Brain pericyte (primary cell): ENCODE data around the gene CHST11.
"Not testable (repeated sequence)": the region's sequence is repeated elsewhere in the genome, so short reads cannot be mapped to it uniquely, and the experiment has no call there.

ENCODE experiments used
- DNase-seq: peaks from one replicate; pipeline ENCODE4 v3.0.0-alpha.2; 2012; ENCODE audit warnings: low read depth, low spot score

Gene CHST11

GRCh38 chr12:104738776-104739642 lies 282.3 kb downstream of the CHST11 start:
- DNase-seq: no peak

GRCh38 chr12:104740668-104741067 lies 283.9 kb downstream of the CHST11 start:
- no peak for DNase-seq

- DNase-seq: no peak
These were observed 284.3 kb downstream of the CHST11 start for GRCh38 chr12:104741077-104741476.

- DNase-seq: no peak
These were observed 285.0 kb downstream of the CHST11 start for GRCh38 chr12:104741497-104742367.

GRCh38 chr12:104742551-104743201 lies 285.9 kb downstream of the CHST11 start:
- no peak for DNase-seq

- DNase-seq: no peak
These were observed 286.4 kb downstream of the CHST11 start for GRCh38 chr12:104743202-104743580.

- not testable (repeated sequence) for DNase-seq
These were observed 287.2 kb downstream of the CHST11 start for GRCh38 chr12:104743753-104744548.

GRCh38 chr12:104746467-104747088 lies 289.8 kb downstream of the CHST11 start:
- no peak for DNase-seq

- no peak for DNase-seq
These were observed 290.6 kb downstream of the CHST11 start for GRCh38 chr12:104747330-104747729.

GRCh38 chr12:104747955-104748354 lies 291.2 kb downstream of the CHST11 start:
- no peak for DNase-seq

GRCh38 chr12:104748356-104748755 lies 291.6 kb downstream of the CHST11 start:
- no peak for DNase-seq

GRCh38 chr12:104748790-104749189 lies 292.0 kb downstream of the CHST11 start:
- no peak for DNase-seq

GRCh38 chr12:104749545-104749944 lies 292.8 kb downstream of the CHST11 start:
- DNase-seq: no peak

- no peak for DNase-seq
These were observed 293.3 kb downstream of the CHST11 start for GRCh38 chr12:104750061-104750460.

- no peak for DNase-seq
These were observed 294.4 kb downstream of the CHST11 start for GRCh38 chr12:104751120-104751519.

GRCh38 chr12:104751594-104751993 lies 294.8 kb downstream of the CHST11 start:
- DNase-seq: no peak

- no peak for DNase-seq
These were observed 295.3 kb downstream of the CHST11 start for GRCh38 chr12:104752016-104752415.

GRCh38 chr12:104752881-104753280 lies 296.1 kb downstream of the CHST11 start:
- no peak for DNase-seq

- DNase-seq: no peak
These were observed 300.2 kb downstream of the CHST11 start for GRCh38 chr12:104756901-104757300.

GRCh38 chr12:104758771-104759170 lies 302.0 kb downstream of the CHST11 start:
- no peak for DNase-seq

GRCh38 chr12:104761091-104761490 lies 304.3 kb downstream of the CHST11 start:
- DNase-seq: no peak
